GM19238 (cell line): ENCODE measurements around the gene DNAJC5.

Experiments
- DNase-seq: peaks from one replicate; pipeline ENCODE4 v3.0.0; 2011; ENCODE audit warnings: low spot score; ENCODE audit not compliant: insufficient read length

The DNAJC5 gene

GRCh38 chr20:63884506-63885263 lies 10.2 kb upstream of the DNAJC5 start:
- DNase-seq, result no peak

- no peak for DNase-seq
Measured at GRCh38 chr20:63885264-63886053, 9.5 kb upstream of the DNAJC5 start.

- DNase-seq, result no peak
Measured at GRCh38 chr20:63886054-63886419, 8.9 kb upstream of the DNAJC5 start.

- DNase-seq, result no peak
Measured at GRCh38 chr20:63886921-63887320, 8.0 kb upstream of the DNAJC5 start.

GRCh38 chr20:63889241-63890200 lies 5.4 kb upstream of the DNAJC5 start:
- DNase-seq, result no peak

- no peak for DNase-seq
Measured at GRCh38 chr20:63890201-63890576, 4.7 kb upstream of the DNAJC5 start.

GRCh38 chr20:63890616-63891015 lies 4.3 kb upstream of the DNAJC5 start:
- DNase-seq, result no peak

GRCh38 chr20:63891061-63892002 lies 3.6 kb upstream of the DNAJC5 start:
- no peak for DNase-seq

- DNase-seq, result no peak
Measured at GRCh38 chr20:63892402-63892801, 2.5 kb upstream of the DNAJC5 start.

GRCh38 chr20:63893999-63894357 lies 948 bp upstream of the DNAJC5 start:
- DNase-seq, result no peak

- no peak for DNase-seq
Measured at GRCh38 chr20:63895202-63895951, 451 bp downstream of the DNAJC5 start.

GRCh38 chr20:63895952-63896263 lies 982 bp downstream of the DNAJC5 start:
- DNase-seq, result no peak

- peak; percentile 77 for DNase-seq
Measured at GRCh38 chr20:63896264-63897105, 1.6 kb downstream of the DNAJC5 start.

- no peak for DNase-seq
Measured at GRCh38 chr20:63897978-63898561, 3.1 kb downstream of the DNAJC5 start.

- no peak for DNase-seq
Measured at GRCh38 chr20:63898882-63899558, 4.1 kb downstream of the DNAJC5 start.

GRCh38 chr20:63900413-63900812 lies 5.5 kb downstream of the DNAJC5 start:
- DNase-seq, result no peak

- DNase-seq, result no peak
Measured at GRCh38 chr20:63903796-63904561, 9.1 kb downstream of the DNAJC5 start.
